ENCODE data around the gene STARD10.

DNA sequence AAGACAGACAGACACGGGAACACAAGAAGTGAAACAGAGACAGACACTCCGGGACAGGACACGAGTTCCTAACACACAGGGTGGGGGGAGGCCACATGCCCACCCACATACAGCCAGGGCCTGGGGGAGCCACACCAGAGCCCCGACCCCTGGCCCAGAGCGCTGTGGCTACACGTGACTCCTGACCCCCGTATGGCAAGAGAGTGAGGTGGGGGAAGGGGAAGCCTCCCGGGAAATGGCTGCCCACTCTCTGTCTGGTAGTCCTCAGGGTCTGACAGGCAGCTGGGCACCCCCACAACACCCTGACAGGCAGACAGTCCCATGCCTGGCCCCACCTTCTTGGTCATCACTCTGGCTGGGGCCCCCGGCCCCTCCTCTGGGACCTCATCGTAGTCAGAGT is 81.0 kb downstream of the STARD10 start:
- TF ChIP-seq CTCF (IDR thresholded peaks at IDR 0.05) = no peak
- no peak for TF ChIP-seq POLR2A (IDR thresholded peaks at IDR 0.05)

Measured in heart left ventricle (tissue), 13 donors.